ENCODE measurements around the gene CERS6.

DNA sequence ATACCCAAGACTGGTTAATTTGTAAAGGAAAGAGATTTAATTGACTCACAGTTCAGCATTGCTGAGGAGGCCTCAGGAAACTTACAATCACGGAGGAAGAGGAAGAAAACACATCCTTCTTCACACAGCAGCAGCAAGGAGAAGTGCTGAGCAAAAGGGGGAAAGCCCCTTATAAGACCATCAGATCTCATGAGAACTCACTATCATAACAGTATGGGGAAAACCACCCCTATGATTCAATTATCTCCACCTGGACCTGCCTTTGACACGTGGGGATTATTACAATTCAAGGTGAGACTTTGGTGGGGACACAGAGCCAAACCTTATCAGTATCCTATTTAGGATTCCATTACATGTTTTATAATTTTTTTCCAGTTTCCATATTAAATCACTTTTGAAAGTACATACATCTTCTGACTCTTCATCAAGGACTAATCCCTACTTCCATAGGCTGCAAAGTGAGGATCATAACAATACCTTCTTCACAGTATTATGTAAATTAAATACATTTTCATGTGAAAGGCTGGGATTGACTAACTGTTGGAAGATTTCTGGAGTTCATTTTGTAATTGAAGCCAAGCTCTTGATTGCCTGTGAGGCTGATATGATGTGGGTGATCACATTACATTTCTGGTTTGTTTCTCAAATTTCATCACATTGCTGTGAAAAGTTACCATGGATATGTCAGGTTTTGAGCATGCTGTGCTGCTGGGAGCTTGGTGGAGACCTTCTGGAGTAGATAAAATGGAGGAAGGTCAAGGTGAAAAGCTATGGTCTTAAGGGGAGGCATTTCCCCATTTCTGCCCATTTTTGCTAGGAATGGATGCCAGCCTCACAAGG lies 31.7 kb upstream of the CERS6 start:
- TF ChIP-seq GATA2 (IDR thresholded peaks at IDR 0.05; ENCODE audit: low read depth, low read length) (no peak), GATA3 (IDR thresholded peaks at IDR 0.05; ENCODE audit: low read depth, low read length) (no peak)
